ENCODE data around the gene KIF5A.
"Not testable (repeated sequence)": the region's sequence is repeated elsewhere in the genome, so short reads cannot be mapped to it uniquely, and the experiment has no call there.

Gene KIF5A

DNA sequence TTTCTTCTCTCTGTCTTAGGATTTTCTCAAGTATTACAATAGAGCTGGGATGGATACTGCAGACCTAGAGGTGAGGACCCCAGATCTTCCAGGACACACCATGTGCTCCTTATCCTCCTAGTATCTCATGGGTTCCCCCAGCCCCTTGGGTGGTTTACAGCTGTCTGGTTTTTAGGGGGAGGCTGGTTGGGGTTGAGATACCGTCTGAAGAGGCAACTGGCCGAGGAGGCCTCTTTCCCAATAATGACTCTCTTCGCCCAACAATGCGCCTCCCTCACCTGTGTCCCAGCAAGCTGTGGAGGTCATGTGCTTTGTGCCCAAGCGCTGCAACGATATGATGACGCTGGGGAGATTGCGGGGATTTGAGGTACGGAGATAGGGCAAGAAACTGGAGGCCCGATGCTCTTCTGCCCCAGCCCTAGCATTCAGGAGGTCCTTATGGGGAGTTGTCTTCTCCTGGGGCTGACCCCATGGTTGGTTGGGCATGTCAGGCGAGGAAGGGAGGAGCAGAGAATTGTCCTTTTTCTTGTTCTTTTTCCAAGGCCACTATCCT, 65.2 kb downstream of the KIF5A start:
- in situ Hi-C loops (cut with MboI; ENCODE audit: low sequenced_read_pairs, unreplicated experiment), result no loop called here
- no peak for DNase-seq (ENCODE audit: low spot score)
- TF ChIP-seq, protein P1, sequence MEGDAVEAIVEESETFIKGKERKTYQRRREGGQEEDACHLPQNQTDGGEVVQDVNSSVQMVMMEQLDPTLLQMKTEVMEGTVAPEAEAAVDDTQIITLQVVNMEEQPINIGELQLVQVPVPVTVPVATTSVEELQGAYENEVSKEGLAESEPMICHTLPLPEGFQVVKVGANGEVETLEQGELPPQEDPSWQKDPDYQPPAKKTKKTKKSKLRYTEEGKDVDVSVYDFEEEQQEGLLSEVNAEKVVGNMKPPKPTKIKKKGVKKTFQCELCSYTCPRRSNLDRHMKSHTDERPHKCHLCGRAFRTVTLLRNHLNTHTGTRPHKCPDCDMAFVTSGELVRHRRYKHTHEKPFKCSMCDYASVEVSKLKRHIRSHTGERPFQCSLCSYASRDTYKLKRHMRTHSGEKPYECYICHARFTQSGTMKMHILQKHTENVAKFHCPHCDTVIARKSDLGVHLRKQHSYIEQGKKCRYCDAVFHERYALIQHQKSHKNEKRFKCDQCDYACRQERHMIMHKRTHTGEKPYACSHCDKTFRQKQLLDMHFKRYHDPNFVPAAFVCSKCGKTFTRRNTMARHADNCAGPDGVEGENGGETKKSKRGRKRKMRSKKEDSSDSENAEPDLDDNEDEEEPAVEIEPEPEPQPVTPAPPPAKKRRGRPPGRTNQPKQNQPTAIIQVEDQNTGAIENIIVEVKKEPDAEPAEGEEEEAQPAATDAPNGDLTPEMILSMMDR (IDR thresholded peaks at IDR 0.05; ENCODE audit: borderline replicate concordance, control extremely low read depth, extremely low read depth, insufficient read depth, missing control alignments), result no peak

DNA sequence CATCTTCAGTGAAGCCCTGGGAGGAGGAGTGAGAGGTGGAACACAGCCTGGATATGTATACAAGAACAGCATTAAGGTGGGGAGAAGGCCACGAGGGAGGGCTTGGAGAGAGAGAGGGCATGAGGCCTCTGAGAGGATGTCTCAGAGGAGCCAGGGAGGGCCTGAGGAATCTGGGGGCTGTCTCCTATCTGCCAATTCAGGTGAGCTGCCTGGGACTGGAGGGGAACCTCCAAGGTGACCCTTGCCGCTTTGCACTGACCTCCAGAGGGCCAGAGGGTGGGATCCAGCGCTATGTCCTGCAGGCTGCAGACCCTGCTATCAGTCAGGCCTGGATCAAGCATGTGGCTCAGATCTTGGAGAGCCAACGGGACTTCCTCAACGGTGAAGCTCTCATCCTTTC, 65.8 kb downstream of the KIF5A start:
- TF ChIP-seq, protein P1 (IDR thresholded peaks at IDR 0.05; ENCODE audit: borderline replicate concordance, control extremely low read depth, extremely low read depth, insufficient read depth, missing control alignments), result no peak
- in situ Hi-C loops (cut with MboI; ENCODE audit: low sequenced_read_pairs, unreplicated experiment), result no loop called here
- DNase-seq (ENCODE audit: low spot score), result peak; percentile 18

DNA sequence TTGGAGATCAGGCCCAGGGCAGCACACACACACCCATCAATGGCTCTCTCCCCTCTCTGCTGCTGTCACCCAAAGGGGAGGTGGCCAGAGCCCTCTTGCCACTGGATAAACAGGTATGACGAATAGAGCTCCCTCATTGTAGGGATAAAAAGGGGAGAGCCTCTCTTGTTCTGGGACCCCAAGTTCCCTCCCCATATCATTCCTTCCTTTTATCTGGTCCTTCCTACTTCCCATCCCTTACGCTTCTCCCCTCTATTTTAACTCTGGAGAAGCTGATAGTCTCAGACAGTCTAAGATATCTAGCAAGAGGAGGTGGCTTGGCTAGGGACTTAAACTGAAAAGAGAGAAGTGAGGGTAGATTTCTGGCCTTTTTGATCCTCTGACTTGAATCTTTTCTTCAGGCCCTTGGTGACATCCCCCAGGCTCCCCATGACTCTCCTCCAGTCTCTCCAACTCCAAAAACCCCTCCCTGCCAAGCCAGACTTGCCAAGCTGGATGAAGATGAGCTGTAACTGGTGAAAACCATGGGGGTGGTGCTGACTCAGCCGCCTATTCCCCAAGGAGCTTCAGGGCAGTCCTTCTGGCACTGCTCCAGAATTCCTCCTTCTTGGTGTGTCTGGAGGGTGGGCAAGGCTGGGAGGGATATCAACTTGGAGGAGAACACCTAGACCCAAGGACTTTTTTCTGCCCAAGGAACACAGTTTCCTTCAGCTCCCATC, 66.7 kb downstream of the KIF5A start:
- in situ Hi-C loops (cut with MboI; ENCODE audit: low sequenced_read_pairs, unreplicated experiment), result no loop called here
- DNase-seq (ENCODE audit: low spot score), result peak; percentile 12
- TF ChIP-seq, protein P1 (IDR thresholded peaks at IDR 0.05; ENCODE audit: borderline replicate concordance, control extremely low read depth, extremely low read depth, insufficient read depth, missing control alignments), result no peak

DNA sequence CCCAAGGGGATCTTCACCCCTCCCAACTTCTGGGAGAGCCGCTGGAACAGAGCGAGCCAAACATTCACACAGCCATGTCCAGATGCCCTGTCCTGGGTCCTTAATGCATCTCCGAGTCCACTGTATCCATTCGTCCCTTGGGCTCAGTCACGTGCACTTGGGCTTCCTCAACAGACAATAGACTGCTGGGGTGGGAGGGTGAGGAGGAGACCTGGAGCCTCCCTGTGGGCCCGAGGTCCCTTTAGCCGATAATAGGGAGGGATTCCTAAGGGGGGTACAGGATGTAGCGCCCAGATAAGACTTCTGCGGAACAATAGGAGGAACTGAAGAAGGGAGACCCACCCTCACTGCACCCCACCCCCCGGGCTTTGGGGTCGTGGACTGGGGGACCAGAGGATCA, 68.1 kb downstream of the KIF5A start:
- in situ Hi-C loops (cut with MboI; ENCODE audit: low sequenced_read_pairs, unreplicated experiment), result no loop called here
- no peak for DNase-seq (ENCODE audit: low spot score)
- TF ChIP-seq, protein P1 (IDR thresholded peaks at IDR 0.05; ENCODE audit: borderline replicate concordance, control extremely low read depth, extremely low read depth, insufficient read depth, missing control alignments), result no peak

DNA sequence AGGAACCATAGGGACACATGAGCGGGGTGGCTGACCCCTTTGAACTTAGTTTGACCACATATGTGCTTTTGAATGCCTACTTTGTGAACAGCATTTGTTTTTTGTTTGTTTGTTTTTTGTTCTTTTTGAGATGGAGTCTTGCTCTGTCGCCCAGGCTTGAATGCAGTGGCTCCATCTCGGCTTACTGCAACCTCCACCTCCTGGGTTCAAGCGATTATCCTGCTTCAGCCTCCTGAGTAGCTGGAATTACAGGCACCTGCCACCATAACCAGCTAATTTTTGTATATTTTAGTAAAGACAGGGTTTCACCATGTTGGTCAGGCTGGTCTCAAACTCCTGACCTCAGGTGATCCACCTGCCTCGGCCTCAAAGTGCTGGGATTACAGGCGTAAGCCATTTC, 68.6 kb downstream of the KIF5A start:
- in situ Hi-C loops (cut with MboI; ENCODE audit: low sequenced_read_pairs, unreplicated experiment); DNase-seq (ENCODE audit: low spot score): not testable (repeated sequence)

DNA sequence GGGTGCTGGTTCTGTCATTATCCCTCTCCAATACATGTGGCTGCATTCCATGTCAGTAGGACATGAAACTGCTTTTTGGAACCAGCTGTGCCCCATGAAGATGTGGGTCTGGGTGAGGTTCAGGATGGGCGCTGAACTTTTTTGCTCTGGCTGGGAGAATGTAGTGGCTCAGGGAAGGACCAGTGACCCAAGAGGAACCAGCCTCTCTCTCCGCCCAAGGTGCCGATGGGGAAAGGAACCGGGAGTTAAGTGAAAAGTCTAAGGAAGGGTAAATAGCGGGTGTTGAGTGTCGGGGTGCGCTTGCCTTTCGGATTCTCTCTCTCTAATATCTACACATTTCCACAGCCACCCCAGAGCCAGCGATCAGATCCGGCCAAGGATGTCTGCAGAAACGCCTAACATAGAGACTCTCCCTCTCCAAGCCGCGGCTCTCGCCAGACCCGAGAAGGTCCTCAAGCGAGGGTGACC, 69.2 kb downstream of the KIF5A start:
- peak; percentile 15 for DNase-seq (ENCODE audit: low spot score)
- TF ChIP-seq, protein P1 (IDR thresholded peaks at IDR 0.05; ENCODE audit: borderline replicate concordance, control extremely low read depth, extremely low read depth, insufficient read depth, missing control alignments), result no peak
- in situ Hi-C loops (cut with MboI; ENCODE audit: low sequenced_read_pairs, unreplicated experiment), result no loop called here
